Stimulated activated CD4-positive, alpha-beta T cell treated with anti-CD3 and anti-CD28 coated beads, Interleukin-12 subunit alpha, Interleukin-12 subunit beta, amount 100 ng/mL, for 24 hours (primary cell): Measurements from ENCODE around the gene UNC5A.

Experiments
- DNase-seq, 2 experiments: peaks; one replicate each; pipeline ENCODE4 v3.0.0-alpha.2; 2020; ENCODE audit warnings: low read depth in 2 of 2

The UNC5A gene

GRCh38 chr5:176878906-176879662 is 68.7 kb downstream of the UNC5A start:
- DNase-seq: no peak

- DNase-seq: no peak
Observed at GRCh38 chr5:176879663-176880361, 69.5 kb downstream of the UNC5A start.

- no peak for DNase-seq
Observed at GRCh38 chr5:176880366-176881020, 70.1 kb downstream of the UNC5A start.

- DNase-seq: no peak
Observed at GRCh38 chr5:176881021-176881749, 70.8 kb downstream of the UNC5A start.

GRCh38 chr5:176881816-176882566 is 71.6 kb downstream of the UNC5A start:
- no peak for DNase-seq

GRCh38 chr5:176882567-176882903 is 72.2 kb downstream of the UNC5A start:
- no peak for DNase-seq

GRCh38 chr5:176883700-176884570 is 73.6 kb downstream of the UNC5A start:
- no peak for DNase-seq

- DNase-seq: no peak
Observed at GRCh38 chr5:176884571-176884890, 74.2 kb downstream of the UNC5A start.

- no peak for DNase-seq
Observed at GRCh38 chr5:176886336-176887251, 76.2 kb downstream of the UNC5A start.

- no peak for DNase-seq
Observed at GRCh38 chr5:176887252-176887849, 77.0 kb downstream of the UNC5A start.

GRCh38 chr5:176888016-176888864 is 77.9 kb downstream of the UNC5A start:
- no peak for DNase-seq

GRCh38 chr5:176888865-176889165 is 78.5 kb downstream of the UNC5A start:
- DNase-seq: no peak

GRCh38 chr5:176889321-176890280 is 79.2 kb downstream of the UNC5A start:
- no peak for DNase-seq

- no peak for DNase-seq
Observed at GRCh38 chr5:176890455-176891330, 80.3 kb downstream of the UNC5A start.

- no peak for DNase-seq
Observed at GRCh38 chr5:176891331-176891958, 81.1 kb downstream of the UNC5A start.

- no peak for DNase-seq
Observed at GRCh38 chr5:176892663-176893062, 82.3 kb downstream of the UNC5A start.
